ENCODE results near the gene CDYL2. TPM values are rescaled to one million over a fixed set of nuclear protein-coding genes. Genes with fewer than 3 reads are reported as not detected.
A peak's percentile ranks its signal among the peaks of the same experiment; 100 is the strongest.
"Not testable (repeated sequence)": the region's sequence is repeated elsewhere in the genome, so short reads cannot be mapped to it uniquely, and the experiment has no call there.

The CDYL2 gene
- total RNA-seq, 4 donors from 2014 or later = 7.4 to 18.6 (median 9.4) TPM

GRCh38 chr16:80824623-80825364 lies 20.4 kb upstream of the CDYL2 start:
- Histone ChIP-seq H3K4me3 (no peak overlapping the region), H3K27ac (no peak overlapping the region), H3K9me3 (no peaks in the 10 kb centered on the region), H3K27me3 (no peaks in the 10 kb centered on the region), H3K36me3 (no peaks in the 10 kb centered on the region), H3K4me1 (no peaks in the 10 kb centered on the region)
- TF ChIP-seq POLR2A (IDR thresholded peaks at IDR 0.05) = no peak
- TF ChIP-seq CTCF (IDR thresholded peaks at IDR 0.05) = peak; percentile 31 to 84 (median 80)
- peak in 2 of 3 donors; percentile 35 to 81 for DNase-seq

- H3K27ac ChIP-seq = no peak overlapping the region
- H3K36me3 ChIP-seq = no peaks in the 10 kb centered on the region
- H3K4me3 ChIP-seq = no peak overlapping the region
- no peak for DNase-seq
- TF ChIP-seq CTCF (IDR thresholded peaks at IDR 0.05) (no peak), POLR2A (IDR thresholded peaks at IDR 0.05) (no peak)
- no peaks in the 10 kb centered on the region for H3K4me1 ChIP-seq
- H3K9me3 ChIP-seq = no peaks in the 10 kb centered on the region
- no peaks in the 10 kb centered on the region for H3K27me3 ChIP-seq
Measured at GRCh38 chr16:80819988-80820387, 15.6 kb upstream of the CDYL2 start.

GRCh38 chr16:80816356-80816755 lies 12.0 kb upstream of the CDYL2 start:
- Histone ChIP-seq H3K27me3 (no peaks in the 10 kb centered on the region), H3K4me3 (no peak overlapping the region), H3K9me3 (no peaks in the 10 kb centered on the region), H3K27ac (no peak overlapping the region), H3K4me1 (no peaks in the 10 kb centered on the region), H3K36me3 (no peaks in the 10 kb centered on the region)
- TF ChIP-seq CTCF (IDR thresholded peaks at IDR 0.05) (no peak), POLR2A (IDR thresholded peaks at IDR 0.05) (no peak)
- no peak for DNase-seq

GRCh38 chr16:80815278-80815677 lies 10.9 kb upstream of the CDYL2 start:
- H3K9me3 ChIP-seq = not testable (repeated sequence)

GRCh38 chr16:80812593-80812992 lies 8.2 kb upstream of the CDYL2 start:
- no peak overlapping the region for H3K4me3 ChIP-seq
- no peak for TF ChIP-seq POLR2A (IDR thresholded peaks at IDR 0.05)
- TF ChIP-seq CTCF (IDR thresholded peaks at IDR 0.05) = no peak
- no peak overlapping the region for H3K27ac ChIP-seq
- H3K4me1 ChIP-seq = no peaks in the 10 kb centered on the region
- H3K27me3 ChIP-seq = no peaks in the 10 kb centered on the region
- DNase-seq = no peak
- no peaks in the 10 kb centered on the region for H3K9me3 ChIP-seq
- no peaks in the 10 kb centered on the region for H3K36me3 ChIP-seq

More at GRCh38 chr16:80815278-80815677, 10.9 kb upstream of the CDYL2 start:
- not testable (repeated sequence) for DNase-seq, H3K36me3 ChIP-seq, H3K27ac ChIP-seq, H3K4me1 ChIP-seq, H3K4me3 ChIP-seq, H3K27me3 ChIP-seq

GRCh38 chr16:80809366-80809765 lies 5.0 kb upstream of the CDYL2 start:
- TF ChIP-seq POLR2A (IDR thresholded peaks at IDR 0.05) (no peak), CTCF (IDR thresholded peaks at IDR 0.05) (no peak)

More at GRCh38 chr16:80809366-80809765, 5.0 kb upstream of the CDYL2 start:
- no peaks in the 10 kb centered on the region for H3K36me3 ChIP-seq
- no peaks in the 10 kb centered on the region for H3K27me3 ChIP-seq
- no peak overlapping the region for H3K27ac ChIP-seq
- no peak overlapping the region for H3K4me3 ChIP-seq
- H3K4me1 ChIP-seq = peaks cover 0 to 3% (median 0%) of the 10 kb centered on the region in 4 donors
- no peak for DNase-seq
- no peaks in the 10 kb centered on the region for H3K9me3 ChIP-seq

Measured in Peyer's patch (tissue), 4 donors.